Neuronal stem cell (in vitro differentiated cells): Measurements from ENCODE around the gene BPIFB3.
A peak's percentile ranks its signal among the peaks of the same experiment; 100 is the strongest.

Source experiments
- DNase-seq: peaks from one replicate; pipeline ENCODE4 v3.0.0-alpha.2; 2013; ENCODE audit warnings: low spot score
- H2AFZ ChIP-seq: one replicate; pipeline ENCODE4 v1.6.1; 2013; ENCODE audit warnings: mild to moderate bottlenecking, low read length, inconsistent platforms
- H2AK5ac ChIP-seq: 2 replicates; pipeline ENCODE4 v1.6.1; 2013; ENCODE audit warnings: low read depth, mild to moderate bottlenecking, inconsistent platforms, low read length, moderate library complexity, mixed read lengths
- H2BK120ac ChIP-seq: 2 replicates; pipeline ENCODE4 v1.6.1; 2013; ENCODE audit warnings: low read depth, mild to moderate bottlenecking, inconsistent platforms, low read length, moderate library complexity, mixed read lengths
- H2BK12ac ChIP-seq: one replicate; pipeline ENCODE4 v1.6.1; 2013; ENCODE audit warnings: low read length, inconsistent platforms
- H2BK15ac ChIP-seq: 2 replicates; pipeline ENCODE4 v1.6.1; 2013; ENCODE audit warnings: mild to moderate bottlenecking, low read length, inconsistent platforms, mixed read lengths
- H2BK5ac ChIP-seq: one replicate; pipeline ENCODE4 v1.6.1; 2013; ENCODE audit warnings: inconsistent platforms, mild to moderate bottlenecking, low read length, moderate library complexity
- H3K14ac ChIP-seq: one replicate; pipeline ENCODE4 v1.6.1; 2013; ENCODE audit warnings: low read length, inconsistent platforms
- H3K18ac ChIP-seq: 2 replicates; pipeline ENCODE4 v1.6.1; 2013; ENCODE audit warnings: low read length, inconsistent platforms
- H3K23ac ChIP-seq: 2 replicates; pipeline ENCODE4 v1.6.1; 2013; ENCODE audit warnings: low read depth, mild to moderate bottlenecking, mixed read lengths, low read length, inconsistent platforms; ENCODE audit not compliant: poor library complexity
- H3K27ac ChIP-seq: replicated peaks from 3 replicates; pipeline ENCODE4 v1.5.1; 2013; ENCODE audit warnings: low read length, inconsistent platforms
- H3K27me3 ChIP-seq, 3 experiments: 2 replicates each; pipeline ENCODE4 v1.6.1; 2013; ENCODE audit warnings: low read length in 3 of 3, mild to moderate bottlenecking in 2 of 3, inconsistent platforms in 1 of 3, low read depth in 1 of 3, mixed read lengths in 1 of 3, moderate library complexity in 1 of 3; ENCODE audit not compliant: control insufficient read depth in 3 of 3, insufficient read depth in 3 of 3
- H3K36me3 ChIP-seq, 2 donors: replicated peaks in 1 of 2; 2 replicates each; pipeline ENCODE4 v1.6.1; 2013; ENCODE audit warnings: low read length in 2 of 2; ENCODE audit not compliant: control insufficient read depth in 2 of 2, insufficient read depth in 2 of 2
- H3K4ac ChIP-seq: 2 replicates; pipeline ENCODE4 v1.6.1; 2013; ENCODE audit warnings: inconsistent platforms, mild to moderate bottlenecking, low read length, moderate library complexity
- H3K4me1 ChIP-seq, 2 donors: 1 replicate in 1 of 2; 2 replicates in 1 of 2; pipeline ENCODE4 v1.6.1; 2013; ENCODE audit warnings: low read length in 2 of 2, low read depth in 1 of 2; ENCODE audit not compliant: control insufficient read depth in 2 of 2, insufficient read depth in 1 of 2
- H3K4me2 ChIP-seq: one replicate; pipeline ENCODE4 v1.6.1; 2013; ENCODE audit warnings: mild to moderate bottlenecking, low read length, inconsistent platforms; ENCODE audit not compliant: insufficient read depth, poor library complexity, severe bottlenecking
- H3K4me3 ChIP-seq, 2 donors: 2 replicates each; pipeline ENCODE4 v1.5.1; 2013; ENCODE audit warnings: low read length in 2 of 2, mild to moderate bottlenecking in 2 of 2, inconsistent platforms in 1 of 2, moderate library complexity in 1 of 2
- H3K79me1 ChIP-seq: one replicate; pipeline ENCODE4 v1.6.1; 2013; ENCODE audit warnings: low read depth, mild to moderate bottlenecking, inconsistent platforms, low read length, moderate library complexity
- H3K9ac ChIP-seq: one replicate; pipeline ENCODE4 v1.6.1; 2013; ENCODE audit warnings: mild to moderate bottlenecking, low read depth, low read length, inconsistent platforms; ENCODE audit not compliant: poor library complexity
- H3K9me3 ChIP-seq, 2 donors: replicated peaks in 1 of 2; 2 replicates each; pipeline versions ENCODE3 to v1.6.1; 2013; ENCODE audit warnings: low read length in 2 of 2, mild to moderate bottlenecking in 2 of 2, inconsistent platforms in 1 of 2, low read depth in 1 of 2, mixed read lengths in 1 of 2, moderate library complexity in 1 of 2; ENCODE audit not compliant: control insufficient read depth in 2 of 2, insufficient read depth in 1 of 2
- H4K8ac ChIP-seq: one replicate; pipeline ENCODE4 v1.6.1; 2013; ENCODE audit warnings: low read depth, mild to moderate bottlenecking, inconsistent platforms, low read length, moderate library complexity
- H4K91ac ChIP-seq: one replicate; pipeline ENCODE4 v1.6.1; 2013; ENCODE audit warnings: low read length, low read depth, mild to moderate bottlenecking, inconsistent platforms; ENCODE audit not compliant: poor library complexity
- WGBS, 2 donors: extraction: QIAGEN DNeasy Blood & Tissue Kit; methylation state at CpG; one replicate each; pipeline ENCODE4 v1.1.7; 2013; ENCODE audit warnings: missing lambda C conversion rate in 2 of 2, mixed read lengths in 1 of 2; ENCODE audit not compliant: insufficient read length in 2 of 2, insufficient replicate concordance in 1 of 2; ENCODE audit errors: extremely low coverage in 2 of 2; 5-methylcytosine and 5-hydroxymethylcytosine counted together

Gene BPIFB3

GRCh38 chr20:33017542-33017941, 36.2 kb upstream of the BPIFB3 start:
- H2BK5ac ChIP-seq: no peak overlapping the region
- H3K36me3 ChIP-seq: no peaks in the 10 kb centered on the region
- H3K4me3 ChIP-seq: no peak overlapping the region
- H3K27me3 ChIP-seq: peaks cover 0 to 36% (median 0%) of the 10 kb centered on the region in 3 experiments
- no peak overlapping the region for H3K27ac ChIP-seq
- no peak overlapping the region for H3K4ac ChIP-seq
- H2BK12ac ChIP-seq: no peak overlapping the region
- DNase-seq: no peak
- H3K23ac ChIP-seq: no peak overlapping the region
- H3K4me2 ChIP-seq: no peak overlapping the region
- no peak overlapping the region for H3K14ac ChIP-seq
- H3K18ac ChIP-seq: peak overlapping the region; percentile 21
- H4K8ac ChIP-seq: no peak overlapping the region
- H2BK120ac ChIP-seq: no peak overlapping the region
- H3K79me1 ChIP-seq: peaks cover 2% of the 10 kb centered on the region
- WGBS, 2 donors: no CpG with 5 or more reads among the region's 7 CpGs
- H3K9ac ChIP-seq: peak overlapping the region; percentile 65
- no peak overlapping the region for H2AFZ ChIP-seq
- H2BK15ac ChIP-seq: no peak overlapping the region
- H2AK5ac ChIP-seq: no peak overlapping the region
- peaks cover 0 to 2% of the 10 kb centered on the region in 2 donors for H3K4me1 ChIP-seq
- H3K9me3 ChIP-seq: no peaks in the 10 kb centered on the region
- H4K91ac ChIP-seq: no peak overlapping the region

- H2BK12ac ChIP-seq: no peak overlapping the region
These were observed 35.4 kb upstream of the BPIFB3 start for GRCh38 chr20:33018169-33018931.

GRCh38 chr20:33019465-33020277, 34.0 kb upstream of the BPIFB3 start:
- H3K4me3 ChIP-seq: no peak overlapping the region
- H3K9ac ChIP-seq: no peak overlapping the region
- H2AFZ ChIP-seq: no peak overlapping the region
- H4K8ac ChIP-seq: no peak overlapping the region
- peak overlapping the region; percentile 45 for H2BK15ac ChIP-seq
- H4K91ac ChIP-seq: no peak overlapping the region
- peak overlapping the region; percentile 64 for H2AK5ac ChIP-seq
- peak overlapping the region; percentile 49 for H3K14ac ChIP-seq
- H3K36me3 ChIP-seq: no peaks in the 10 kb centered on the region
- no peaks in the 10 kb centered on the region for H3K4me1 ChIP-seq
- H2BK5ac ChIP-seq: peak overlapping the region; percentile 84
- H2BK120ac ChIP-seq: no peak overlapping the region
- no peak for DNase-seq
- no peak overlapping the region for H2BK12ac ChIP-seq
- H3K79me1 ChIP-seq: peaks cover 2% of the 10 kb centered on the region
- H3K4ac ChIP-seq: no peak overlapping the region
- H3K27me3 ChIP-seq: peaks cover 0 to 29% (median 0%) of the 10 kb centered on the region in 3 experiments
- no peak overlapping the region for H3K27ac ChIP-seq
- no peaks in the 10 kb centered on the region for H3K9me3 ChIP-seq
- H3K23ac ChIP-seq: peak overlapping the region; percentile 39
- no CpG with 5 or more reads among the region's 23 CpGs for WGBS, 2 donors
- no peak overlapping the region for H3K4me2 ChIP-seq
- H3K18ac ChIP-seq: peak overlapping the region; percentile 77

More at GRCh38 chr20:33018169-33018931, 35.4 kb upstream of the BPIFB3 start:
- Histone ChIP-seq H3K27me3 (peaks cover 0 to 34% (median 0%) of the 10 kb centered on the region in 3 experiments), H2AK5ac (peak overlapping the region; percentile 90), H3K23ac (peak overlapping the region; percentile 44), H3K4me1 (peaks cover 0 to 2% of the 10 kb centered on the region in 2 donors), H4K8ac (no peak overlapping the region), H3K4ac (peak overlapping the region; percentile 17), H2AFZ (no peak overlapping the region), H3K79me1 (peaks cover 2% of the 10 kb centered on the region), H3K9ac (no peak overlapping the region), H3K27ac (no peak overlapping the region), H2BK5ac (peak overlapping the region; percentile 17), H3K18ac (peak overlapping the region; percentile 77), H3K36me3 (no peaks in the 10 kb centered on the region), H3K4me3 (no peak overlapping the region), H3K14ac (no peak overlapping the region), H3K4me2 (no peak overlapping the region), H3K9me3 (no peaks in the 10 kb centered on the region), H2BK15ac (no peak overlapping the region), H2BK120ac (no peak overlapping the region), H4K91ac (no peak overlapping the region)
- DNase-seq: no peak
- WGBS, 2 donors: no CpG with 5 or more reads among the region's 14 CpGs
